HepG2 (cell line): Measurements from ENCODE around the gene FN1. TPM values are rescaled to one million over a fixed set of nuclear protein-coding genes. Genes with fewer than 3 reads are reported as not detected.
A peak's percentile ranks its signal among the peaks of the same experiment; 100 is the strongest.

ENCODE experiments used
- ATAC-seq: fragments of 200-7000 bp; cut with Tn5 transposase; 3 replicates; pipeline ENCODE4 v1.9.1; 2020; ENCODE audit warnings: mild to moderate bottlenecking, moderate library complexity
- BruUV-seq: library from RNA; stranded (reverse); fragments of 400-500 nt; replicated peaks from 2 replicates; lab custom pipeline; 2021; lab: Mats Ljungman, UMichigan
- CTCF ChIA-PET: fragments of 300-600 bp; formaldehyde crosslinking; extraction: SDS; loops from one replicate; lab custom pipeline; 2021; ENCODE audit warnings: low total read pairs, inconsistent platforms, low intra/inter-chr PET ratio; lab: Yijun Ruan, JAX
- POLR2A ChIA-PET: fragments of 350-600 bp; sonication (Branson Sonifier 250); formaldehyde crosslinking; loops from one replicate; lab custom pipeline; 2020; ENCODE audit warnings: antibody characterized with exemption, inconsistent platforms; lab: Yijun Ruan, JAX
- DNase-seq: peaks from one replicate; pipeline ENCODE4 v3.0.0-alpha.2; 2015; ENCODE audit warnings: low spot score
- FAIRE-seq: peaks from 3 replicates; lab custom pipeline; 2011; peaks lifted over from hg19 to GRCh38; lab: Jason Lieb, UNC
- H2AFZ ChIP-seq: one replicate; pipeline ENCODE4 v1.6.1; 2011; ENCODE audit warnings: low read length, inconsistent platforms
- H3K27ac ChIP-seq: fragments of 300-600 bp; 3 replicates; pipeline ENCODE4 v1.8.0; 2011; ENCODE audit warnings: mixed run types, mild to moderate bottlenecking, mixed read lengths, low read length, inconsistent platforms; ENCODE audit not compliant: insufficient read depth; ENCODE audit errors: extremely low read length
- H3K27me3 ChIP-seq, 2 experiments: fragments of 200-600 bp in 1 of 2; 2 replicates in 1 of 2; 3 replicates in 1 of 2; pipeline versions ENCODE4 v1.6.0 to v1.8.0; 2011; ENCODE audit warnings: low read length in 2 of 2, mild to moderate bottlenecking in 2 of 2, moderate library complexity in 2 of 2, inconsistent platforms in 1 of 2; ENCODE audit not compliant: insufficient read depth in 2 of 2, control insufficient read depth in 1 of 2
- H3K36me3 ChIP-seq, 2 experiments: fragments of 200-600 bp in 1 of 2; replicated peaks in 1 of 2; 2 replicates in 1 of 2; 3 replicates in 1 of 2; pipeline versions ENCODE4 v1.5.1 to v1.8.0; 2011; ENCODE audit warnings: low read length in 2 of 2, inconsistent platforms in 1 of 2; ENCODE audit not compliant: insufficient read depth in 2 of 2, control insufficient read depth in 1 of 2
- H3K4me1 ChIP-seq: 2 replicates; pipeline ENCODE4 v1.5.1; 2012; ENCODE audit warnings: low read length, inconsistent platforms; ENCODE audit not compliant: insufficient read depth
- H3K4me2 ChIP-seq: 2 replicates; pipeline ENCODE4 v1.6.0; 2011; ENCODE audit warnings: low read depth, low read length, inconsistent platforms
- H3K4me3 ChIP-seq, 3 experiments: fragments of 200-600 bp in 1 of 3; sonication (generic), shearing (Covaris generic) in 1 of 3; replicated peaks in 1 of 3; 2 replicates each; pipeline ENCODE4 v1.5.1; 2011 to 2016; ENCODE audit warnings: low read length in 3 of 3, inconsistent platforms in 2 of 3, low read depth in 2 of 3, mild to moderate bottlenecking in 2 of 3, control low read depth in 1 of 3, mixed read lengths in 1 of 3; ENCODE audit not compliant: insufficient read depth in 1 of 3
- H3K79me2 ChIP-seq: one replicate; pipeline ENCODE4 v1.6.1; 2011; ENCODE audit warnings: low read length, inconsistent platforms; ENCODE audit not compliant: insufficient read depth
- H3K9ac ChIP-seq: 2 replicates; pipeline ENCODE4 v1.6.0; 2011; ENCODE audit warnings: mild to moderate bottlenecking, low read depth, low read length, inconsistent platforms; ENCODE audit not compliant: insufficient read depth
- H3K9me3 ChIP-seq: 2 replicates; pipeline ENCODE4 v1.5.1; 2012; ENCODE audit warnings: mild to moderate bottlenecking, low read length
- H4K20me1 ChIP-seq: 2 replicates; pipeline ENCODE4 v1.6.0; 2011; ENCODE audit warnings: inconsistent platforms, mild to moderate bottlenecking, low read length, moderate library complexity; ENCODE audit not compliant: insufficient read depth
- CBFB ChIP-seq: sonication (generic); formaldehyde crosslinking; IDR thresholded peaks from 2 replicates; pipeline ENCODE4 v1.4.0; 2020; ENCODE audit warnings: missing genetic modification reagents
- HOXD1 ChIP-seq: sonication (generic); formaldehyde crosslinking; IDR thresholded peaks from 2 replicates; pipeline ENCODE4 v1.5.0; 2020; ENCODE audit warnings: missing genetic modification reagents
- MXD4 ChIP-seq: IDR thresholded peaks from 2 replicates; pipeline ENCODE4 v1.6.1; 2016; ENCODE audit warnings: mild to moderate bottlenecking, missing biosample characterization, missing genetic modification reagents
- MXI1 ChIP-seq: IDR thresholded peaks from 3 replicates; pipeline ENCODE4 v1.6.1; 2012; ENCODE audit warnings: low read depth, low read length, inconsistent platforms, borderline replicate concordance
- POLR2G ChIP-seq: fragments of 200-400 bp; formaldehyde crosslinking; IDR thresholded peaks from 2 replicates; pipeline ENCODE4 v1.6.1; 2018; ENCODE audit warnings: mild to moderate bottlenecking, low read depth, low read length, moderate library complexity
- SALL2 ChIP-seq: sonication (generic); formaldehyde crosslinking; IDR thresholded peaks from 2 replicates; pipeline ENCODE4 v1.8.1; 2023; ENCODE audit warnings: mild to moderate bottlenecking, missing genetic modification reagents, inconsistent platforms
- TCF7L2 ChIP-seq: IDR thresholded peaks from 2 replicates; pipeline ENCODE4 v1.6.1; 2011; ENCODE audit warnings: mild to moderate bottlenecking, low read depth, low read length, moderate library complexity
- ZNF317 ChIP-seq: sonication (generic); formaldehyde crosslinking; IDR thresholded peaks from 2 replicates; pipeline ENCODE4 v1.5.0; 2020; ENCODE audit warnings: mild to moderate bottlenecking, missing genetic modification reagents
- ZNF572 ChIP-seq: sonication (generic); formaldehyde crosslinking; IDR thresholded peaks from 2 replicates; pipeline ENCODE4 v1.5.1; 2020; ENCODE audit warnings: mild to moderate bottlenecking, missing genetic modification reagents
- ZNF605 ChIP-seq: sonication (generic); formaldehyde crosslinking; IDR thresholded peaks from 2 replicates; pipeline ENCODE4 v1.8.0; 2022; ENCODE audit warnings: mild to moderate bottlenecking, missing genetic modification reagents
- ZNF839 ChIP-seq: sonication (generic); formaldehyde crosslinking; IDR thresholded peaks from 2 replicates; pipeline ENCODE4 v1.4.0; 2020; ENCODE audit warnings: missing genetic modification reagents, mild to moderate bottlenecking, borderline replicate concordance
- WGBS: methylation state at CpG from one replicate; pipeline ENCODE4 v1.1.6; 2017; ENCODE audit warnings: low lambda C conversion rate; 5-methylcytosine and 5-hydroxymethylcytosine counted together
- in situ Hi-C: cut with HindIII; loops from 2 replicates; pipeline ENCODE4 v1.10.0; 2017; ENCODE audit warnings: low pct_unique_long_range_greater_than_20kb; ENCODE audit not compliant: extremely low pct_ligation_motif_present
- intact Hi-C: fragments of 100-400 bp; cut with micrococcal nuclease; formaldehyde crosslinking; loops from one replicate; pipeline ENCODE4 v1.10.0; 2022; ENCODE audit not compliant: unreplicated experiment
- polyA plus RNA-seq, 8 experiments: library from polyadenylated mRNA; depleted of rRNA in 3 of 8; stranded (reverse) in 7 of 8; unstranded in 1 of 8; fragments of >200 nt; fragmentation: Illumina TruSeq in 4 of 8; extraction: Trizol in 4 of 8; gene quantifications; 2 replicates each; pipeline versions ENCODE4 v1.2.1 to v1.2.3, GENCODE V29; 2011 to 2016; ENCODE audit warnings: low read depth in 4 of 8, missing spikeins in 1 of 8, mixed read lengths in 1 of 8; ENCODE audit not compliant: insufficient read depth in 1 of 8
- total RNA-seq, 5 experiments: library from RNA; depleted of rRNA; stranded (reverse); fragments of >200 nt; fragmentation: Illumina TruSeq; extraction: Trizol; gene quantifications; 2 replicates each; pipeline ENCODE4 v1.2.3, GENCODE V29; 2016; ENCODE audit warnings: low read depth in 1 of 5
- TF ChIP-seq, protein P1 (sequence below): sonication (generic); formaldehyde crosslinking; IDR thresholded peaks from 2 replicates; pipeline ENCODE4 v1.4.0; 2020; ENCODE audit warnings: missing genetic modification reagents
- TF ChIP-seq, protein P2 (sequence below): sonication (generic); formaldehyde crosslinking; IDR thresholded peaks from 2 replicates; pipeline ENCODE4 v1.4.0; 2020; ENCODE audit warnings: missing genetic modification reagents, borderline replicate concordance
- TF ChIP-seq, protein P3 (sequence below): fragments of 450-650 bp; IDR thresholded peaks from 2 replicates; pipeline ENCODE4 v1.6.1; 2017; ENCODE audit warnings: mild to moderate bottlenecking
- TF ChIP-seq, protein P4 (sequence below): fragments of 450-650 bp; IDR thresholded peaks from 2 replicates; pipeline ENCODE4 v1.6.1; 2016

Gene FN1
- total and polyA plus RNA-seq, 2 of the 13 experiments (the other 11 are each of a cell fraction or from before 2014, with no cell fraction given) = 1,847 to 6,471 TPM

DNA sequence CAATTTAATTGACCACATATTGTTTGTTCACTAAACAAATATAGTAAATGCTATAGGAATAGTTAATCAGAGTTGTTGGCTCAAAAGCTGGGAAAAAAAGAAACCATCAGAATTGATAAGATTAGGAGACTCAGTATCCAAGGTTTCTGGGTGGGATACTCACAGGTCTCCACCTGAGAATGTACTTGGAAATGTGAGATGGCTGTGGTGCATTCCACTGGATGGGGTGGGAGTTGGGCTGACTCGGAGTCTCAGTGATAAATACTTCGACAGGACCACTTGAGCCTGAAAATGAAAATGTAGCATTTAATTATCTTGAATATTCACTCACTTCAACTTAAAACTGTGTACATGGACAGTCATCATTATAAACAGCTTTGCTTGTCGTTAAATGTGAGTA is 21.2 kb downstream of the FN1 start:
- intact Hi-C loops (loop anchor here (5.0 kb wide), 4 partner anchors 203 to 508 kb away; no protein-coding TSS in a partner anchor), in situ Hi-C loops (no loop called here)
- no peak for DNase-seq
- Histone ChIP-seq H2AFZ (no peak overlapping the region), H3K36me3 (peaks cover 27 to 72% of the 10 kb centered on the region in 2 experiments), H3K9ac (no peak overlapping the region), H3K79me2 (peaks cover 36% of the 10 kb centered on the region), H3K4me2 (no peak overlapping the region), H3K27me3 (no peaks in the 10 kb centered on the region), H3K4me1 (peaks cover 77% of the 10 kb centered on the region), H4K20me1 (0 out of 2 replicates have a peak, but pooled peaks cover 2% of the 10 kb centered on the region), H3K4me3 (no peak overlapping the region), H3K9me3 (no peaks in the 10 kb centered on the region), H3K27ac (peak overlapping the region; percentile 25)
- WGBS = 88% methylated on average over 3 of the region's 3 CpGs
- no TSS peak for BruUV-seq
- ChIA-PET POLR2A (interaction anchor here (0.8 to 6.1 kb wide), 8 partner anchors 9 to 278 kb away, joined by 3 to 34 read pairs (median 4); partner anchors contain the start of gene FN1), CTCF (no interaction called here)
- no peak for ATAC-seq
- no peak for FAIRE-seq
- TF ChIP-seq, protein P1, sequence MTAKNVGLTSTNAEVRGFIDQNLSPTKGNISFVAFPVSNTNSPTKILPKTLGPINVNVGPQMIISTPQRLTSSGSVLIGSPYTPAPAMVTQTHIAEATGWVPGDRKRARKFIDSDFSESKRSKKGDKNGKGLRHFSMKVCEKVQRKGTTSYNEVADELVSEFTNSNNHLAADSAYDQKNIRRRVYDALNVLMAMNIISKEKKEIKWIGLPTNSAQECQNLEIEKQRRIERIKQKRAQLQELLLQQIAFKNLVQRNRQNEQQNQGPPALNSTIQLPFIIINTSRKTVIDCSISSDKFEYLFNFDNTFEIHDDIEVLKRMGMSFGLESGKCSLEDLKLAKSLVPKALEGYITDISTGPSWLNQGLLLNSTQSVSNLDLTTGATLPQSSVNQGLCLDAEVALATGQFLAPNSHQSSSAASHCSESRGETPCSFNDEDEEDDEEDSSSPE (CRISPR knock-in tag) = no peak
- no peak for TF ChIP-seq TCF7L2
- no peak for TF ChIP-seq CBFB
- TF ChIP-seq, protein P2, sequence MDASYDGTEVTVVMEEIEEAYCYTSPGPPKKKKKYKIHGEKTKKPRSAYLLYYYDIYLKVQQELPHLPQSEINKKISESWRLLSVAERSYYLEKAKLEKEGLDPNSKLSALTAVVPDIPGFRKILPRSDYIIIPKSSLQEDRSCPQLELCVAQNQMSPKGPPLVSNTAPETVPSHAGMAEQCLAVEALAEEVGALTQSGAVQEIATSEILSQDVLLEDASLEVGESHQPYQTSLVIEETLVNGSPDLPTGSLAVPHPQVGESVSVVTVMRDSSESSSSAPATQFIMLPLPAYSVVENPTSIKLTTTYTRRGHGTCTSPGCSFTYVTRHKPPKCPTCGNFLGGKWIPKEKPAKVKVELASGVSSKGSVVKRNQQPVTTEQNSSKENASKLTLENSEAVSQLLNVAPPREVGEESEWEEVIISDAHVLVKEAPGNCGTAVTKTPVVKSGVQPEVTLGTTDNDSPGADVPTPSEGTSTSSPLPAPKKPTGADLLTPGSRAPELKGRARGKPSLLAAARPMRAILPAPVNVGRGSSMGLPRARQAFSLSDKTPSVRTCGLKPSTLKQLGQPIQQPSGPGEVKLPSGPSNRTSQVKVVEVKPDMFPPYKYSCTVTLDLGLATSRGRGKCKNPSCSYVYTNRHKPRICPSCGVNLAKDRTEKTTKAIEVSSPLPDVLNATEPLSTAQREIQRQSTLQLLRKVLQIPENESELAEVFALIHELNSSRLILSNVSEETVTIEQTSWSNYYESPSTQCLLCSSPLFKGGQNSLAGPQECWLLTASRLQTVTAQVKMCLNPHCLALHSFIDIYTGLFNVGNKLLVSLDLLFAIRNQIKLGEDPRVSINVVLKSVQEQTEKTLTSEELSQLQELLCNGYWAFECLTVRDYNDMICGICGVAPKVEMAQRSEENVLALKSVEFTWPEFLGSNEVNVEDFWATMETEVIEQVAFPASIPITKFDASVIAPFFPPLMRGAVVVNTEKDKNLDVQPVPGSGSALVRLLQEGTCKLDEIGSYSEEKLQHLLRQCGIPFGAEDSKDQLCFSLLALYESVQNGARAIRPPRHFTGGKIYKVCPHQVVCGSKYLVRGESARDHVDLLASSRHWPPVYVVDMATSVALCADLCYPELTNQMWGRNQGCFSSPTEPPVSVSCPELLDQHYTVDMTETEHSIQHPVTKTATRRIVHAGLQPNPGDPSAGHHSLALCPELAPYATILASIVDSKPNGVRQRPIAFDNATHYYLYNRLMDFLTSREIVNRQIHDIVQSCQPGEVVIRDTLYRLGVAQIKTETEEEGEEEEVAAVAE (CRISPR knock-in tag) = no peak
- TF ChIP-seq ZNF572 = no peak
- TF ChIP-seq POLR2G = peak; percentile 62
- no peak for TF ChIP-seq MXI1
- TF ChIP-seq, protein P3, sequence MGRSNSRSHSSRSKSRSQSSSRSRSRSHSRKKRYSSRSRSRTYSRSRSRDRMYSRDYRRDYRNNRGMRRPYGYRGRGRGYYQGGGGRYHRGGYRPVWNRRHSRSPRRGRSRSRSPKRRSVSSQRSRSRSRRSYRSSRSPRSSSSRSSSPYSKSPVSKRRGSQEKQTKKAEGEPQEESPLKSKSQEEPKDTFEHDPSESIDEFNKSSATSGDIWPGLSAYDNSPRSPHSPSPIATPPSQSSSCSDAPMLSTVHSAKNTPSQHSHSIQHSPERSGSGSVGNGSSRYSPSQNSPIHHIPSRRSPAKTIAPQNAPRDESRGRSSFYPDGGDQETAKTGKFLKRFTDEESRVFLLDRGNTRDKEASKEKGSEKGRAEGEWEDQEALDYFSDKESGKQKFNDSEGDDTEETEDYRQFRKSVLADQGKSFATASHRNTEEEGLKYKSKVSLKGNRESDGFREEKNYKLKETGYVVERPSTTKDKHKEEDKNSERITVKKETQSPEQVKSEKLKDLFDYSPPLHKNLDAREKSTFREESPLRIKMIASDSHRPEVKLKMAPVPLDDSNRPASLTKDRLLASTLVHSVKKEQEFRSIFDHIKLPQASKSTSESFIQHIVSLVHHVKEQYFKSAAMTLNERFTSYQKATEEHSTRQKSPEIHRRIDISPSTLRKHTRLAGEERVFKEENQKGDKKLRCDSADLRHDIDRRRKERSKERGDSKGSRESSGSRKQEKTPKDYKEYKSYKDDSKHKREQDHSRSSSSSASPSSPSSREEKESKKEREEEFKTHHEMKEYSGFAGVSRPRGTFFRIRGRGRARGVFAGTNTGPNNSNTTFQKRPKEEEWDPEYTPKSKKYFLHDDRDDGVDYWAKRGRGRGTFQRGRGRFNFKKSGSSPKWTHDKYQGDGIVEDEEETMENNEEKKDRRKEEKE = no peak
- TF ChIP-seq ZNF839 (CRISPR knock-in tag) = no peak
- TF ChIP-seq MXD4 (CRISPR knock-in tag) = no peak
- no peak for TF ChIP-seq HOXD1
- no peak for TF ChIP-seq ZNF605 (CRISPR knock-in tag)
- TF ChIP-seq SALL2 (CRISPR knock-in tag) = no peak
- no peak for TF ChIP-seq ZNF317 (CRISPR knock-in tag)
- TF ChIP-seq, protein P4, sequence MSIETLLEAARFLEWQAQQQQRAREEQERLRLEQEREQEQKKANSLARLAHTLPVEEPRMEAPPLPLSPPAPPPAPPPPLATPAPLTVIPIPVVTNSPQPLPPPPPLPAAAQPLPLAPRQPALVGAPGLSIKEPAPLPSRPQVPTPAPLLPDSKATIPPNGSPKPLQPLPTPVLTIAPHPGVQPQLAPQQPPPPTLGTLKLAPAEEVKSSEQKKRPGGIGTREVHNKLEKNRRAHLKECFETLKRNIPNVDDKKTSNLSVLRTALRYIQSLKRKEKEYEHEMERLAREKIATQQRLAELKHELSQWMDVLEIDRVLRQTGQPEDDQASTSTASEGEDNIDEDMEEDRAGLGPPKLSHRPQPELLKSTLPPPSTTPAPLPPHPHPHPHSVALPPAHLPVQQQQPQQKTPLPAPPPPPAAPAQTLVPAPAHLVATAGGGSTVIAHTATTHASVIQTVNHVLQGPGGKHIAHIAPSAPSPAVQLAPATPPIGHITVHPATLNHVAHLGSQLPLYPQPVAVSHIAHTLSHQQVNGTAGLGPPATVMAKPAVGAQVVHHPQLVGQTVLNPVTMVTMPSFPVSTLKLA = no peak
